SIG-M5 treated with dmso at 0.1 percent for 504 hours (cell line): ENCODE data around the gene EPM2A.
"Not testable (repeated sequence)": the region's sequence is repeated elsewhere in the genome, so short reads cannot be mapped to it uniquely, and the experiment has no call there.

Source experiments
- DNase-seq: peaks from one replicate; lab custom pipeline; 2025; ENCODE audit not compliant: unreplicated experiment; lab: John Stamatoyannopoulos, UW

The EPM2A gene

DNA sequence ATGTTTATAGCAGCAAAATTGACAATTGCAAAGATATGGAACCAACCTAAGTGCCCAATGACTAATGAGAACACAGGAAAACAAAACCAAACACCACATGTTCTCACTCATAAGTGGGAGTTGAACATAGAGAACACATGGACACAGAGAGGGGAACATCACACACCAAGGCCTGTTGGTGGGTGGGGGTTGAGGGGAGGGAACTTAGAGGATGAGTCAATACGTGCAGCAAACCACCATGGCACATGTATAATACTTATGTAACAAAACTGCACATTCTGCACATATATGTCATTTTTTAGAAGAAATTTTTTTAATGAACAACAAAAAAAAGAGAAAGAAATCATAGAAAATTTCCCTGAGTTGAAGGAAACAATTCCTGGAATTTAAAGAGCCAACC, 3.9 kb downstream of the EPM2A start:
- no peak for DNase-seq

DNA sequence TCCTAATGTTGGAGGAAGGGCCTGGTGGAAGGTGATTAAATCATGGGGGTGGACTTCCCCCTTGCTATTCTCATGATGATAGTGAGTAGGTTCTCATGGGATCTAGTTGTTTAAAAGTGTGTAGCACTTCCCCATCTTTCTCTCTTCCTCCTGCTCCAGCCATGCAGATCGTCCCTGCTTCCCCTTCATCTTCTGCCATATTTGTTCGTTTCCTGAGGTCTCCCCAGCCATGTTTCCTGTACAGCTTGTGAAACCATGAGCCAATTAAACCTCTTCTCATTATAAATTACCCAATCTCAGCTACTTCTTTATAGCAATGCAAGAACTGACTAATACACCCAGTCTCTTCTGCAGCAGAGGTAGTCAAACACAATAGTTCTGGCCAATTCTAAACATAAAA, 5.4 kb downstream of the EPM2A start:
- no peak for DNase-seq

GRCh38 chr6:145728444-145729385, 6.6 kb downstream of the EPM2A start:
- no peak for DNase-seq

GRCh38 chr6:145727817-145728388, 7.4 kb downstream of the EPM2A start:
- no peak for DNase-seq

DNA sequence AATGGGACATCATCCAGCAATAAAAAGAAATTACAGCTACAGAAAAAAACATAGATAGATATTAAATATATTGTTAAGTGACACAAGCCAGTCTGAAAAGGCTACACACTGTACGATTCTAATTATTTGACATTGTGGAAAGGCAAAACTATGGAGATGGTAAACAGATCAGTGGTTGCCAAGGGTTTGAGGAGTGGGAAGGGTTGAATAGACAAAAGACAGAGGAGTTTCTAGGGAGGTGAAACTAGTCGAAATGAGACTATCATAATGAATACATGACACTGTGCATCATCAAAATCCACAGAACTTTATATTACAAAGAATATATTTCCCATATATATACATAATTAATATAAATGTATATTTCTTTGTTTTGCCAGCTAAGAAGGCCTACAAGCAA, 9.8 kb downstream of the EPM2A start:
- no peak for DNase-seq

- no peak for DNase-seq
Observed at GRCh38 chr6:145723646-145724045, 11.7 kb downstream of the EPM2A start.

DNA sequence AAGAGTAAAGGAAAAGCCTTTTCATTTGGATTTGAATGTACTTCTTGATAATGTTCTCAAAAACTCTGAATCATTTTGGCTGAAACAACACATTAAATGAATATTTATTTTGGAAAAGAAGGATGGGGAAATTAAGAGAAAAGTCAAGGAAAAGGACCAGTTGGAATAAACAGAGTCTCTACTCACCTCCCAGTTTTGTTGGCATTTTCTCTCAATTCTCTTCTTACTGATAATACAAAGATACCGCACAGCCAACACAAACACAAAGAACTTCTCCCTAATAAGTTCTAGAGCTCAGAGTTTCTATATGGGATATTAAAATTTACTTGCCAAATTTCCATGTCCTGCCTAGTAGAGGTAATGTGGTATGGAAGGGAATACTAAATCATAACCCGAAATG, 13.1 kb downstream of the EPM2A start:
- DNase-seq, result no peak

DNA sequence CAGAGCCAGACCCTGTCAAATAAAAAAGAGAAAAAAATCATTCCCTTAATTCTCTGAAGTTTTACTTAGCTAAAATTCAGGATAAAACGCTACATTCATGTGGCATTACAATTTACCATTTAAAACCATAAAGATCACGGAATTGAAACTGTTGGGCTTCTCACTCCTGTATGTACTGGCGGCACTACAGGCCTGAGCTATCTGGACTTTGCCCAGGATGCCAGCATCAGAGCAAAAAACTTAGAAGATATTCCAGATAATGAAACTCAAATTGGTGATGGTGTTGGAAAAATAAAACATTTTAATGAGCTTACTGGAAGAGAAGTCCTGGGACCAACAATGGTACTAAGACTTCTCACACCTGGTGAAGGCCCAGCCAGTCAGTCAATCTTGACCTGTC, 14.2 kb downstream of the EPM2A start:
- DNase-seq, result no peak

DNA sequence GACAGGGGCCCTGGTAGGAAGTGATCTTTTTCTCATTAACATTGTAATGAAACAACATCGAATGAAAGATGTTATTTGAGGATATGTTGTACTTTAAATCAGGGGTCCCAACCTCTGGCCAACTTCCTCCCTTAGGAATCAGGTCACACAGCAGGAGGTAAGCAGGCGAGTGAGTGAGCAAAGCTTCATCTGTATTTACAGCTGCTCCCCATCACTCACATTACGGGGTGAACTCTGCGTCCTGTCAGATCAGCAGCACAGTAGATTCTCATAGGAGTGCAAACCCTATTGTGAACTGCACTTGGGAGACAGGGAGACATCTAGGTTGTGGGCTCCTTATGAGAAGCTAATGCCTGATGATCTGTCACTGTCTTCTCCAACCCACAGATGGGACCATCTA, 19.9 kb downstream of the EPM2A start:
- no peak for DNase-seq

DNA sequence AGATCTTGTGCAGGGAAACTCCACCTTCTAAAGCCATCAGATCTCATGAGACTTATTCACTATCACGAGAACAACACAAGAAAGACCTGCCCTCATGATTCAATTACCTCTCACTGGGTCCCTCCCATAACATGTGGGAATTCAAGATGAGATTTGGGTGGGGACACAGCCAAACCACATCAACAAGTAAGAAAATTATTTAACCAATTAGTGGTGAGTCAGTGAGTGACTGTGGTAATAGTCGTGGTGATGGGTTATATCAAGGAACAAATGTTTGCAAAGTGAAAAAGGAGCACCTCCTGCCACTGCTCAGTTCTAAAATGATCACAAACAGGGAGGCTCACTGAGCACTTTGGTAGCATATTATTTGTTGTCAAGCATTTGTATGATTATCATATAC, 20.6 kb downstream of the EPM2A start:
- DNase-seq, result no peak

DNA sequence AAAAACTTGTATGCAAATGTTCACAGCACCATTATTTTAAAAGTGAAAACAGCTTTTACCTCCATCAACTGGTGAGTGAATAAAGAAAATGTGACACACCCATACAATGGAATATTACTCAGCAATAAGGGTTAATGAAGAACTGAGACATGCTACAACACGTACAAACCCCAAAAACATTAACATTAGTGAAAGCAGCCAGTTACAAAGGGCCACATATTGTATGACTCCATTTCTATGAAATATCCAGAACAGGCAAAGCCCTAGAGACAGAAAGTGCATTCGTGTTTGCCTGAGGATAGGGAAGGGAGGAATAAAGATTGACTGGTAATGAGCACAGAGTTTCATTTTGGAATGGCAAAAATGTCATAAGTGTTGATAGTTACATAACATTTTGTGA, 21.5 kb downstream of the EPM2A start:
- DNase-seq, result no peak

DNA sequence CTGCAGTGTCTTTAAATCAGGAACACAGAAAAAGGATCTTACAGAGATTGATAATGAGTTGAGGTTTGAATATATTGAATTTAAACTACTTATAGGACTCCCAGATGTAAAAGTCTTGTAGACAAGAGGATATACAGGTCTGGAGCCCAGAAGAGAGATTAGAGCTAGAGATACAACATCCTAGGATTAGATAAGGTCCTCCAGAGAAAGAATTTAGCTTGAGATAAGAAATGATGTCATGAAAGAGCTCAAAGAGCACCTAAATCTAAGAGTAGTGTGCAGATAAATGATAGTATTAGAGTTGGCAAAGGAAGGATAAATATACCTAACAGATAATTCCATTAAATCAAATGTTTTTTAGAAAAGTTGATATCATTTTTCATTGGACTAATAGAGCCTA, 23.9 kb downstream of the EPM2A start:
- DNase-seq, result no peak

GRCh38 chr6:145707397-145707796, 27.9 kb downstream of the EPM2A start:
- DNase-seq, result no peak

- peak; percentile 29 for DNase-seq
Observed at GRCh38 chr6:145705561-145705960, 29.8 kb downstream of the EPM2A start.

DNA sequence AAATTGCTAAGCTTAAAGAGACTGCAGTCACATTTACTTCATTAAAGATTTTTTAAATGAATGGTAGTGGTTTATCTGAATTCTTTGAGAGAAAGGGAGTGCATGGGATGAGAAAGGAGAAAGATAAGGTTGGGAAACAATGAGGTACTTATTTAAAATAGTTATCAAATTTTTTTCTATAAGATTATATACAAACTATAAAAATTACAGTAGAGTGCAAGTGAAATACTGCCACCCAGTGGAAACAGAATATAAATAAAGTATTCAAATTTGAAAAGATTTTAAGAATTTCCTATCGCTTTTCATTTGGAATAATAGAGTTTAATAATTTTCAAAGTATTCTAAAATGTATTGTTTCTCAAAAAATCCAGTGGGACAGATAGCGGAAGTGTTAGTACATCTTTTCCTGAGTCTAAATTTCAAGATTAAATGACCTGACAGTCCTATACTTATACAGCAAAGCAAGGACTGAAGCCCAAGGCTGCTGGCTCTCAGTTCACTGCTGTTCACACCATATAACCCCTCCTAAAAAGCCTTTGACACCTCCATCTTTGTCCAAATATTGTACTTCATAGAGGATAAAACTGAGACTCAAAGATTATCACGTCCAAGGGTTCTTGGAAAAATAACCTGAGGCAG, 31.1 kb downstream of the EPM2A start:
- DNase-seq, result no peak

DNA sequence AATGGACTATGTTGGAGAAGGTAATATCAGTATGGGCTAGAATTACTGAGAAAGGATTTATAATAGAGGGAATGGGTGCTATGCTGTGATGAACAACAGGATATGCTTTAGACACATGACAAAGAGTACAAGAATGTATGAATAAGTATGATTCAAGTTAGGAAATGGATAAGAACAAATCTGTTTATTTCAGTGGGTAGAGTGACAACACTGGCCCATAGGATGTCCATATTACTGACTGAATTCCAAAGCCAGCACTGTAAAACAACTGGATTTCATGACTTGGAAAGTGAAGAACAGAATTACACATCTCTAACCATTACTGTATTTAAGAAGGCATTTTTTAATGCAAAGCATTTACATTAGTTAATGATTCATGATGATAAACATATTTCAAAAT, 35.9 kb downstream of the EPM2A start:
- DNase-seq, result no peak

GRCh38 chr6:145697401-145697800, 37.9 kb downstream of the EPM2A start:
- not testable (repeated sequence) for DNase-seq

GRCh38 chr6:145694083-145694737, 41.1 kb downstream of the EPM2A start:
- no peak for DNase-seq

GRCh38 chr6:145690969-145691368, 44.4 kb downstream of the EPM2A start:
- no peak for DNase-seq

GRCh38 chr6:145689529-145689928, 45.8 kb downstream of the EPM2A start:
- no peak for DNase-seq

DNA sequence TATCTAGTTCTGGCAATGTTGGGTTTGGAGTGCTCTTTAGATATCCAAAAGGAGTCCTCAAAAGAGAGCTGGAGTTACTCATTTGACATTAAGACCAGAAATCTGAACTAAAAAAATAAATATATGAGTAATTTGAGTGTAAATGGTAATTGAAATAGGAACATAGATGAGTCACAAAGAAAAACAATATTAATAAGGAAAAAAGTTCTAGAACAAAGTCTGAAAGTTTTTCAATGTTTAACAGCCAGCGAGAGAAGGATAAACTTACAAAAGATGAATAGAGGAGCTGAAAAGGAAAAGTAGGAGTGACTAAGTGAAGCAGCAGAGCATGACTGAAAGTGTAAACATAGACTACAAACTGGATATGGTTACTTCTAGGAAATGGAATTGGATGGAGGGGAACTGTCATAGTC, 46.8 kb downstream of the EPM2A start:
- no peak for DNase-seq

GRCh38 chr6:145685932-145686331, 49.4 kb downstream of the EPM2A start:
- no peak for DNase-seq
